Measurements from ENCODE around the gene RAI1.

DNA sequence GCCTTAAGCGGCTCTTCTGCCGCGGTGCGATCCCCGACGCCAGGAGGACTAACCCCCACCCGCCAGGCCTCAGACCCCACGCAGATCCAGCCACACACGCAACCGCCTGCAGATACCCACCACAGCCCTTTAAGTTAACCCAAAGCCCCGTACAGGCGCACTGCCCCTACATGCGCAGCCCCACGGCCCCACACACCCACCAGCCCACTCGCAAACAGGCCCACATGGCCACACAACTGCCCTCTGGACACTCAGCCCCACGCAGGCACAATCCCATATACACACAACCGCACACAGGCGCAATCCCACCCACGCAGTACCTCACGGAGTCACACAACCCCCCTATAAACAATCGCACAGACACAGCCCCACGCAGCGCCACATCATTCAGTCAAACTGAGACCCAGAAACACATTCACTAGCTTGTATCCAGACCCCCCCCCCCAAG, 41.7 kb downstream of the RAI1 start:
- TF ChIP-seq, protein P1, sequence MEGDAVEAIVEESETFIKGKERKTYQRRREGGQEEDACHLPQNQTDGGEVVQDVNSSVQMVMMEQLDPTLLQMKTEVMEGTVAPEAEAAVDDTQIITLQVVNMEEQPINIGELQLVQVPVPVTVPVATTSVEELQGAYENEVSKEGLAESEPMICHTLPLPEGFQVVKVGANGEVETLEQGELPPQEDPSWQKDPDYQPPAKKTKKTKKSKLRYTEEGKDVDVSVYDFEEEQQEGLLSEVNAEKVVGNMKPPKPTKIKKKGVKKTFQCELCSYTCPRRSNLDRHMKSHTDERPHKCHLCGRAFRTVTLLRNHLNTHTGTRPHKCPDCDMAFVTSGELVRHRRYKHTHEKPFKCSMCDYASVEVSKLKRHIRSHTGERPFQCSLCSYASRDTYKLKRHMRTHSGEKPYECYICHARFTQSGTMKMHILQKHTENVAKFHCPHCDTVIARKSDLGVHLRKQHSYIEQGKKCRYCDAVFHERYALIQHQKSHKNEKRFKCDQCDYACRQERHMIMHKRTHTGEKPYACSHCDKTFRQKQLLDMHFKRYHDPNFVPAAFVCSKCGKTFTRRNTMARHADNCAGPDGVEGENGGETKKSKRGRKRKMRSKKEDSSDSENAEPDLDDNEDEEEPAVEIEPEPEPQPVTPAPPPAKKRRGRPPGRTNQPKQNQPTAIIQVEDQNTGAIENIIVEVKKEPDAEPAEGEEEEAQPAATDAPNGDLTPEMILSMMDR (IDR thresholded peaks at IDR 0.05): no peak
- TF ChIP-seq POLR2A (IDR thresholded peaks at IDR 0.05): no peak

Data from esophagus squamous epithelium (tissue), 4 donors.